Smooth muscle cell (in vitro differentiated cells): ENCODE results near the gene RPS6KA5. TPM values are rescaled to one million over a fixed set of nuclear protein-coding genes. Genes with fewer than 3 reads are reported as not detected.
"Not testable (repeated sequence)": the region's sequence is repeated elsewhere in the genome, so short reads cannot be mapped to it uniquely, and the experiment has no call there.

Experiments used
- DNase-seq: peaks from one replicate; lab custom pipeline; 2025; ENCODE audit not compliant: unreplicated experiment; lab: John Stamatoyannopoulos, UW
- H2AFZ ChIP-seq: fragments of 200-600 bp; sonication (generic); 2 replicates; pipeline ENCODE4 v1.6.0; 2016; ENCODE audit warnings: antibody characterized with exemption, low read depth, mild to moderate bottlenecking
- H3F3A ChIP-seq: fragments of 200-600 bp; sonication (generic); 2 replicates; pipeline ENCODE4 v1.6.0; 2017; ENCODE audit warnings: antibody characterized with exemption, low read depth
- H3K27ac ChIP-seq: fragments of 200-600 bp; sonication (generic); 2 replicates; pipeline ENCODE4 v1.5.1; 2016; ENCODE audit warnings: low read depth, mild to moderate bottlenecking
- H3K27me3 ChIP-seq: fragments of 200-600 bp; sonication (generic); 2 replicates; pipeline ENCODE4 v1.6.1; 2016; ENCODE audit warnings: low read depth, mild to moderate bottlenecking
- H3K36me3 ChIP-seq: fragments of 200-600 bp; sonication (generic); 2 replicates; pipeline ENCODE4 v1.5.1; 2016; ENCODE audit warnings: low read depth
- H3K4me1 ChIP-seq: fragments of 200-600 bp; sonication (generic); 2 replicates; pipeline ENCODE4 v1.5.1; 2016; ENCODE audit warnings: low read depth
- H3K4me2 ChIP-seq: fragments of 200-600 bp; sonication (generic); 2 replicates; pipeline ENCODE4 v1.6.0; 2016; ENCODE audit warnings: mild to moderate bottlenecking
- H3K4me3 ChIP-seq: fragments of 200-600 bp; sonication (generic); 2 replicates; pipeline ENCODE4 v1.5.1; 2016; ENCODE audit warnings: mild to moderate bottlenecking
- H3K79me2 ChIP-seq: fragments of 200-600 bp; sonication (generic); 2 replicates; pipeline ENCODE4 v1.6.0; 2016; ENCODE audit warnings: low read depth, mild to moderate bottlenecking
- H3K9ac ChIP-seq: fragments of 200-600 bp; sonication (generic); 2 replicates; pipeline ENCODE4 v1.6.0; 2016; ENCODE audit warnings: low read depth
- H3K9me3 ChIP-seq: fragments of 200-600 bp; sonication (generic); replicated peaks from 2 replicates; pipeline ENCODE4 v1.5.1; 2016; ENCODE audit warnings: low read depth
- H4K20me1 ChIP-seq: fragments of 200-600 bp; sonication (generic); 2 replicates; pipeline ENCODE4 v1.6.0; 2016; ENCODE audit warnings: low read depth
- WGBS: methylation state at CpG from one replicate; pipeline ENCODE4 v1.1.7; 2016; ENCODE audit warnings: low lambda C conversion rate; 5-methylcytosine and 5-hydroxymethylcytosine counted together
- polyA plus RNA-seq: library from polyadenylated mRNA; unstranded; fragments of >200 nt; fragmentation: Nextera tagmentation; extraction: Ambion mirVana; gene quantifications from 2 replicates; pipeline ENCODE4 v1.2.1, GENCODE V29; 2016
- total RNA-seq: library from RNA; depleted of rRNA; stranded (reverse); fragments of >200 nt; gene quantifications from 2 replicates; pipeline ENCODE4 v1.2.3, GENCODE V29; 2014
- TF ChIP-seq, protein P1 (sequence below): fragments of 200-600 bp; sonication (generic); IDR thresholded peaks from 2 replicates; pipeline ENCODE4 v1.5.1; 2017; ENCODE audit warnings: borderline replicate concordance, mild to moderate bottlenecking, antibody characterized with exemption; ENCODE audit not compliant: insufficient read depth, poor library complexity, severe bottlenecking

RPS6KA5 gene
- total and polyA plus RNA-seq, 2 experiments from 2014 or later: 1.0 to 1.5 TPM

DNA sequence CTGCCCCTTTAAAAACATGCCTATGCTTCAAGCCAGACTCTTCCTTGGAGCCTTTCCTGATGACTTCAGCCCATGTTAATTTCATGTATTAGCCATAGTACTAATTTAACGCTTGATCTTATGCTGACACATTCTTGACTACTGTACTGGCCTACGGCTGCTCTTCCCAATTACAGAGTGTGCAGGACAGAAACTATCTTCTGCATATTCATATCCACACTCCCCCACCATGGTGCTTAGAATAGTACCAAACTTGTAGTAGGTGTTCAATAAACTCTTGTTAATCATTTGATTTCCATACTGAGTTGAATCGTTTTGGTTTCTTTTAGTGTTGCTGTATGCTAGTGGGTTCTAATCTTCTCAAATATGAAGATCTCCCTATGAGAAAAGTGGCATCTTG, 31.6 kb upstream of the RPS6KA5 start:
- no peak overlapping the region for H2AFZ ChIP-seq
- no peak overlapping the region for H3K4me3 ChIP-seq
- H4K20me1 ChIP-seq: no peaks in the 10 kb centered on the region
- H3K9me3 ChIP-seq: no peaks in the 10 kb centered on the region
- no peaks in the 10 kb centered on the region for H3K79me2 ChIP-seq
- H3K27me3 ChIP-seq: peaks cover 22% of the 10 kb centered on the region
- TF ChIP-seq, protein P1, sequence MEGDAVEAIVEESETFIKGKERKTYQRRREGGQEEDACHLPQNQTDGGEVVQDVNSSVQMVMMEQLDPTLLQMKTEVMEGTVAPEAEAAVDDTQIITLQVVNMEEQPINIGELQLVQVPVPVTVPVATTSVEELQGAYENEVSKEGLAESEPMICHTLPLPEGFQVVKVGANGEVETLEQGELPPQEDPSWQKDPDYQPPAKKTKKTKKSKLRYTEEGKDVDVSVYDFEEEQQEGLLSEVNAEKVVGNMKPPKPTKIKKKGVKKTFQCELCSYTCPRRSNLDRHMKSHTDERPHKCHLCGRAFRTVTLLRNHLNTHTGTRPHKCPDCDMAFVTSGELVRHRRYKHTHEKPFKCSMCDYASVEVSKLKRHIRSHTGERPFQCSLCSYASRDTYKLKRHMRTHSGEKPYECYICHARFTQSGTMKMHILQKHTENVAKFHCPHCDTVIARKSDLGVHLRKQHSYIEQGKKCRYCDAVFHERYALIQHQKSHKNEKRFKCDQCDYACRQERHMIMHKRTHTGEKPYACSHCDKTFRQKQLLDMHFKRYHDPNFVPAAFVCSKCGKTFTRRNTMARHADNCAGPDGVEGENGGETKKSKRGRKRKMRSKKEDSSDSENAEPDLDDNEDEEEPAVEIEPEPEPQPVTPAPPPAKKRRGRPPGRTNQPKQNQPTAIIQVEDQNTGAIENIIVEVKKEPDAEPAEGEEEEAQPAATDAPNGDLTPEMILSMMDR: no peak
- H3K4me1 ChIP-seq: no peaks in the 10 kb centered on the region
- no peak for DNase-seq
- no peaks in the 10 kb centered on the region for H3K36me3 ChIP-seq
- H3K27ac ChIP-seq: no peak overlapping the region
- H3K9ac ChIP-seq: no peak overlapping the region
- no peak overlapping the region for H3K4me2 ChIP-seq
- H3F3A ChIP-seq: no peaks in the 10 kb centered on the region
- 89% methylated on average over 3 of the region's 3 CpGs for WGBS

DNA sequence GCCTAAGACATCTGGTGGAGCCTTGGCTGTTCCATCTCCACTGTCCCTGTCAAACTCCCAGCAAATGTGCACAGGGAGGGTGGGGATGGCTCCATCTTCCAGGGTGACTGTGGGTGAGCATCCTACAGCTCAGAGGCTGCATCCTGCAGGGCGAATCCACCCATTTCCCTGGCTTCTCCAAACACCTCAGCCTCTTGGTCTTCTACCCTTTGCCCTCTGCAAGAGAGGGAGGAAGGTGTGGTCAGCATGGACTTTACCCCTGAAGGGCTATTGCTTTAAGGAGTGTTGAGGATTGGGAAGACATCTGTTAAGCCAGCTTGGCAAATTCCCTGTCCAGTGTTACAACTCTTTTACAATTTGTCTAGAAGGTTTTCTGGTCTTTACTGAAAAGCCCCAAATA, 30.3 kb upstream of the RPS6KA5 start:
- H4K20me1 ChIP-seq: no peaks in the 10 kb centered on the region
- H3K9me3 ChIP-seq: no peaks in the 10 kb centered on the region
- no peaks in the 10 kb centered on the region for H3K36me3 ChIP-seq
- H3K27ac ChIP-seq: no peak overlapping the region
- no peaks in the 10 kb centered on the region for H3F3A ChIP-seq
- H3K79me2 ChIP-seq: no peaks in the 10 kb centered on the region
- H3K27me3 ChIP-seq: peaks cover 22% of the 10 kb centered on the region
- TF ChIP-seq, protein P1: no peak
- no peak overlapping the region for H3K9ac ChIP-seq
- no peak overlapping the region for H2AFZ ChIP-seq
- no peak for DNase-seq
- 94% methylated on average over 1 of the region's 1 CpG for WGBS
- no peaks in the 10 kb centered on the region for H3K4me1 ChIP-seq
- H3K4me3 ChIP-seq: no peak overlapping the region
- H3K4me2 ChIP-seq: no peak overlapping the region

DNA sequence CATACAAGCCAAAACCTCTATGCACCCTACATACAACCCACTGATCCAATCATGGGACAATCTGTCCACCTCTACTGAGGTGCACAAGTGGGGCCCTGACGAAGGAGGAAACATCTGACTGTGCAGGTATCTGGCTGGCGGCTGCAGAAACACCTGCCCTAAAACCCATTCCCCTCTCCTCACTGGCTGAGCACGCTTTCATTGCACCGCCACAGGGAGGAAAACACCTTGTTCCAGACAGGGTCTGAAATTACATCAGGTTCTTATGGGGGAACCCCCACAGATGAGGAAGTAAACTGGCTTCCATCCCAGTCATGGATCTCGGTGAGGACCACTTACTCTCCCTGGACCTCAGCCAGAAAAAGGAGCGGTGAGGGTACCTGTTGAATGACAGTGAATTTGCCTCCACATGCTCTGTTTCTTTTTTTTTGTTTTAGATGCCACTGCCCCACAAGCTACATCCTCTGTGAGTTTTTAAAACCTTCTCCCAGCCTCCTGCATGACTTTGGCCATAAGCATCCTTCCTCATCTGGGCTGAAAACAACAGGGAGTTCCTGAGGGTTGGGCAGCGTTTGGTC, 29.6 kb upstream of the RPS6KA5 start:
- no peaks in the 10 kb centered on the region for H3F3A ChIP-seq
- no peaks in the 10 kb centered on the region for H3K4me1 ChIP-seq
- no peak overlapping the region for H3K4me2 ChIP-seq
- H4K20me1 ChIP-seq: no peaks in the 10 kb centered on the region
- H3K4me3 ChIP-seq: no peak overlapping the region
- H3K79me2 ChIP-seq: no peaks in the 10 kb centered on the region
- no peak overlapping the region for H2AFZ ChIP-seq
- WGBS: 91% methylated on average over 7 of the region's 7 CpGs
- TF ChIP-seq, protein P1: no peak
- no peak for DNase-seq
- no peak overlapping the region for H3K27ac ChIP-seq
- peaks cover 18% of the 10 kb centered on the region for H3K27me3 ChIP-seq
- H3K9ac ChIP-seq: no peak overlapping the region
- H3K9me3 ChIP-seq: no peaks in the 10 kb centered on the region
- H3K36me3 ChIP-seq: no peaks in the 10 kb centered on the region

DNA sequence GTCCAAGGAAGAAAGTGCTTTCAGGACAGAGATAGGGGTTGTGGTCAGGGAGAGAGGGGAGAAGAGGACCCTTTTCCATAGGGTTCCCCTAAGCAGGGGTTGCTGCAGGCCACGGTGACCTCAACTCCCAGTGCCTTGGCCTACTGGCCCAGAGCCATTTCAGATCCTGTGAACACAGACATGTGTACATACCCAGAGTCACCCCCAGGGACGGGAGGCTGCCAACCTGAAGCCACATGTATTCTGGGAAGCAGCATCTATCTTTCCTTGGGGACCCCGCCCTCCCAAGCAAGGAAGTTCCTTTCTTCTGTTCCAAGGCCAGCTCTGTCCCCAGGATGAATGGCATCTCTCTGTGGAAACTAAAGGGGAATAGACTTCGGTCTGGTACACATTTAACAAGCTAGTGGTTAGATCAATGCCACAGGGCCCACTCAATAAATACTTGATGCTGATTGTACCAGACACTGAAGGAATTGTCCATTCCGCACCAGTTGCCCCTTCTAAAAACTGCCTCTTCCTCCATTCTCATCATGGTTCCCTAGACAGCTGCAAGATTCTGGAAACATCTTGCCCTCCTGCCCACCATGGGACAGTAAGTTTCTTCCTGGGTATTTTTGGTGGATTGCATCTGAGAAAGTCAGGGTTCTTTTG, 28.3 kb upstream of the RPS6KA5 start:
- Histone ChIP-seq H3K27ac (no peak overlapping the region), H3F3A (no peaks in the 10 kb centered on the region), H3K36me3 (no peaks in the 10 kb centered on the region), H3K9me3 (no peaks in the 10 kb centered on the region), H3K4me1 (no peaks in the 10 kb centered on the region), H3K4me3 (no peak overlapping the region), H2AFZ (no peak overlapping the region), H3K27me3 (peaks cover 13% of the 10 kb centered on the region), H3K4me2 (no peak overlapping the region), H3K9ac (no peak overlapping the region), H4K20me1 (no peaks in the 10 kb centered on the region), H3K79me2 (no peaks in the 10 kb centered on the region)
- TF ChIP-seq, protein P1: no peak
- no peak for DNase-seq
- 84% methylated on average over 5 of the region's 5 CpGs for WGBS

DNA sequence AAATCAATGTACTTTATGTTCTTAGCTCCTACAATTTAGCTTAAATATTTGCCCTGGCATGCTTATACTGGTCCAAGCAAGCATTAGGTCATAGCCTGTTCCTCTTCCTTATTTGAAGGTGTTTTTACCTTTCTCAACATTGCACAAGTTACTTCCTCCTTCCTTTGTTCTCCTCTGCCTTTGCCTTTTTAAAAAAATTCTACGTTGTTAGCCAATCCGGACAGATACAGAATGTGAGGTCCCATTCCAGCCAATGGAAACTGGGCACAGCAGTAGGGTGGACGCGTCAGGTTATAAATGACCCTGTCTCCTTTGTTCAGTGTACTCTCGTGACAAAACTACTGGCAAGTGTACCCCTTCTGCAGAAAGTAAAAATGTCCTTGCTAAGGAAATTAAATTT, 27.0 kb upstream of the RPS6KA5 start:
- H3K4me2 ChIP-seq, H3K9me3 ChIP-seq, H3F3A ChIP-seq, H3K4me1 ChIP-seq, H3K4me3 ChIP-seq, DNase-seq, H3K9ac ChIP-seq, H3K79me2 ChIP-seq, H4K20me1 ChIP-seq, H2AFZ ChIP-seq, H3K27ac ChIP-seq, H3K36me3 ChIP-seq: not testable (repeated sequence)
- 89% methylated on average over 5 of the region's 5 CpGs for WGBS
- peaks cover 13% of the 10 kb centered on the region for H3K27me3 ChIP-seq
